HuH-7 (cell line): ENCODE data around the gene TNFRSF12A.

Experiments used
- DNase-seq: peaks from one replicate; pipeline ENCODE4 v3.0.0; 2011; ENCODE audit warnings: low spot score

Gene TNFRSF12A

DNA sequence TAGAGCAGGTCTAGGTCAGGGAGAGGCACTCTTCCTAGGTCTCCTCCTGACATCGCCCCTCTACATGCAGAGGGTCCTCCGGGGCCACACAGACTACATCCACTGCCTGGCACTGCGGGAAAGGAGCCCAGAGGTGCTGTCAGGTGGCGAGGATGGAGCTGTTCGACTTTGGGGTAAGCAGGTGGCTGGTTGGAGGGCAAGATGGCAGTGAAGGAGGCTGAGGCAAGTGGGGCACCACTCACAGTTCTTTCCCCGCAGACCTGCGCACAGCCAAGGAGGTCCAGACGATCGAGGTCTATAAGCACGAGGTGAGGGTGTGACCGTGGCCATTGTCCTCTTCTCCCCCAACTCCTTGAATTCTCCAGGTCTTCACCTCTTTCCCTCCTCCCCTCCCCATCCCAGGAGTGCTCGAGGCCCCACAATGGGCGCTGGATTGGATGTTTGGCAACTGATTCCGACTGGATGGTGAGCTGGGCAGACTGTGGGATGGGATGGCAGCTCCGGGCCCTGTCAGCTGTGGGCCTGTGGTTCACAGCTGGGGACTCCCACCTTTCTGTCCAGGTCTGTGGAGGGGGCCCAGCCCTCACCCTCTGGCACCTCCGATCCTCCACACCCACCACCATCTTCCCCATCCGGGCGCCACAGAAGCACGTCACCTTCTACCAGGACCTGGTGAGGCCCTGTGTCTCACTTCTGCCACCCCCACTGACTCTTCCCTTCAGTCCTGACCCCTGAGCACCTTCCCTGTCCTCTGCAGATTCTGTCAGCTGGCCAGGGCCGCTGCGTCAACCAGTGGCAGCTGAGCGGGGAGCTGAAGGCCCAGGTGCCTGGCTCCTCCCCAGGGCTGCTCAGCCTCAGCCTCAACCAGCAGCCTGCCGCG, 6.7 kb downstream of the TNFRSF12A start:
- no peak for DNase-seq

- DNase-seq, result no peak
Measured at GRCh38 chr16:3027489-3027795, 7.3 kb downstream of the TNFRSF12A start.

DNA sequence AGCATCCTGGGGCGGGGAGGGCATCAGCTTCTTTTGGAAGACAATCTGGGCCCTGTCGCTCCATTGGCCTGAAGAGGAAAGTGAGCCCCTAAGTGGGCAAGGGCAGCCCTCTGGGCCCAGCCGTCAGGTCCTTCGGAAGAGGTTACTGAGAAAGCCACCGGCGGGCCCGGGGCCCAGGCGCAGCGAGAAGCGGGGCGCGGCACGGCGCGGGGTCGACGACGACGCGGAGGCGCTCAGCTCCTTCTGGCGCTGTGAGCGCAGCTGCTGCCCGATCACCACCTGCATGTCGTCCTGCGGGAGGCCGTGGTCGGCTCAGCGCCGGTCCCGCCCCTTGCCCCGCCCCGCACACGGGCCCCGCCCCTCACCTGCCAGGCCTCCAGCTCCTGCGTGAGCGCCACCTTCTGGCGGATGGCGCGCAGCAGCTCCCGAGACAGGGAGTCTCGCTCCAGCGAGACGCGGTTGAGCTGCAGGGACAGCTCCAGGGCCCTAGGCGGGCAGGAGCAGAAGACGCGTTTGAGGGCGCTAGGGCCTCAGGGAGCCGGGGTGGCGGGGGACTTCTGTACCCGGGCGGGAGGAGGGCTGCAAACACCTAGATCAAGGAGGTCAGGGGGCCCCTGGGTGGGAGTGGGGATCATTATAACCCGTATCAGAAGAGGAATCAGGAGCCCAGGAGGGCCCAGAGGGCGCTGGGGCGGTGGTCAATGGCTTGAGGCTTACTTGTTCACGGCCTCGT, 8.0 kb downstream of the TNFRSF12A start:
- DNase-seq, result peak; percentile 92

- DNase-seq, result no peak
Measured at GRCh38 chr16:3028716-3029319, 8.7 kb downstream of the TNFRSF12A start.

- DNase-seq, result no peak
Measured at GRCh38 chr16:3029491-3030221, 9.5 kb downstream of the TNFRSF12A start.

DNA sequence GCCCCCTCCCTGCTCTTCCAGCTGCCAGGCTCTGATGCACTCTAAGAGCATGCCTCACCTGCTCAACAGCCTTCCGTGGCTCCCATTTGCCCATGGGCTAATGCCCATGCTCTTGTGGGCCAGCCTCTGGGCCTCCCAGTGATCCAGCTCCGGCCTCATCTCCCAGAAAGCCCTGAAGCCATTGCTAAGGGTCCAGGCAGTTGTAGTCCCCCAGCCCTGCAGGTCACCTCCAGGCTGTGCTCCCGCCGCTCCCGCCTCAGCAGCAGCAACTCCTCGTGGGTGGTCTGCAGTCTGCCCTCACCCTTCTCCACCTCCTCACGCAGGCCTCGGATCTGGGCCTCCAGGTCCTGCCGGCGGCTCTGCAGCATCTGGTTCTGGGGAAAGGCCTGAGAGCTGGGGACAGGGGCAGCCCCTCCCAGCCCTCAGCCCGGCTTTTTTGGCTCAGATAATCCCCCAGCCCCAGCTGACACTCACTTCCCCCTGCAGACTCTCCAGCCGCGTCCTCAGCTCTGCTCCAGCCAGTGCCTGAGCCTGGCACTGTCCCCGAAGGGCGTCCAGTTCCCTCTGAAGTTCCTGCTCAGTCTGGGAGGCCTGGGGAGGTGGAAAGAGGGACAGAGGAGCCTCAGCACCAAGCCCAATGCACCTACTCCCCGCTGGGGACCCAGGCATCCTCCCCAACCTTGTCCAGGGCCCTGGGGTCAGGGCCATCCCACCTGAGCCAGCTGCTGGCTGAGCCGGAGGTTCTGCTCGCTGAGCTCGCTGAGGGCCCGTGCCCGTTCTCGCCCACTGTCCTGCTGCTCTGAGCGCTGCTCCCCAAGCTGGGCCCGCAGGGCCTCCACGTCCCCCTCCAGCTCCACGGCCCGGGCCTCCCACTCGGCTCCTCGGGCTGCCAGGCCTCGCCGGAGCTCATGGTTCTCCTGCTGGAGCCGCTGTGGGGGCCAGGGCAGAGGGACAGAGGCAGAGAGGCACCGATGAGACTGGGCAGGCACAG, 10.3 kb downstream of the TNFRSF12A start:
- DNase-seq, result no peak

GRCh38 chr16:3032624-3033023, 12.5 kb downstream of the TNFRSF12A start:
- DNase-seq, result no peak

GRCh38 chr16:3035289-3035971, 15.3 kb downstream of the TNFRSF12A start:
- DNase-seq, result no peak

DNA sequence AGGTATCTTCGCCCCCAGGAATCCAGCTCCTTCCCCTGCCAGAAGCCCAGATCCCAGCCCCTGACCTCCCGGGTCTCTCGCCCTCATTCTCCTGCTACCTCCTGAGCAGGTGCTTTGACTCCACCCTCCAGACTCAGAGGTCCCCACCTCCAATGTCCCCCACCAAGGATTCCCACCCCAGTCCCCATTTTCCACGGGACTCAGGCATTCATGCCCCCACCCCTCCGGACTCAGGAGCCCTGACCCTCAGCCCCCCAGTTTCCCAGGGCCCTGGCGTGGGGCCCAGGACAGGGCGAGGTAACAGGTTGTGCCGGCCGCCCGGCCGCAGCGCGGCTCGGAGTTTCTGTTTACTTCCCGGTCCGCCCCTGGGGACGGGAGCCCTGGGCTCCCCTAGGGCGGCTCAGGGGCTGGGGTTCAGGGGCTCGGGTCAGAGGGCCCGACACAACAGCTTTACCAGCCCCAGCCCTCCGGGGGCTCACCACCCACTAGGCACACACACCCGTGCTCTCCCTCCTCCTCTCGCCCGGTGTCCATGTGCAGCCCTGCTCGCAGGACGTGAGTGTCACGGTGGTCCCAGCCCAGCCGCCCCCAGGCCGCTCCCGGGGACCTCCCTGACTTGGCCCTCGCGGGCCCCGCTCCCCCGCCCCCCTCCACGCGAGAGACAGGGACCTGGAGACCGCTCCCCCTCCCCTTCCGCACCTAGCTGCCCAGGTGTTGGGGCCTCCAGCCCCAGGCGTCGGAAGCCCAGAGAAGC, 16.0 kb downstream of the TNFRSF12A start:
- DNase-seq, result no peak

- DNase-seq, result no peak
Measured at GRCh38 chr16:3036726-3037315, 16.7 kb downstream of the TNFRSF12A start, which contains the start of gene BICDL2. BICDL2 (minus strand) TSS chr16:3036944; CDS start chr16:3035496, 1,448 bp downstream.

GRCh38 chr16:3038256-3038655, 18.1 kb downstream of the TNFRSF12A start:
- peak; percentile 57 for DNase-seq

DNA sequence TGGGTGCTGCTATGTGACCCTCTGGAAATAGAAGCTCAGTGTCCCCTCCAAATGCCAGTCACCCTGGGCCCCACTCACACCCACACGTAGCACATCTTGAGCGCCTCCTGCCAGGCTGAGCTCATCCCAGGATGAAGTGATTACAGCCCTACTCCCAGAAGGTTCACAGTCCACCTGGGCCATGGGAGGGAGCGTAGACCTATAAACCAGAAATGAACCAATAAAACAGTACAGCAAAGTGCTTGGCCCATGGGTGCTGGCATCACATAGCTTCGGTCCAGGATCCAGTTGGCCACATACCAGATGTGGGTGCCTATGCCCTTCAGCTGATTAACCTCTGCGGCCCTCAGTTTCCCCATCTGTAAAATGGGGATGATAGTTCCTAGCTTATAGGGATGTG, 18.7 kb downstream of the TNFRSF12A start:
- DNase-seq, result no peak

- DNase-seq, result no peak
Measured at GRCh38 chr16:3042376-3042775, 22.2 kb downstream of the TNFRSF12A start.

GRCh38 chr16:3044708-3045107, 24.5 kb downstream of the TNFRSF12A start:
- DNase-seq, result no peak

GRCh38 chr16:3045758-3046640, 25.8 kb downstream of the TNFRSF12A start, which contains the start of gene MMP25:
MMP25 (plus strand) TSS chr16:3046561; CDS start chr16:3046918, 357 bp downstream.
- DNase-seq, result peak; percentile 67

DNA sequence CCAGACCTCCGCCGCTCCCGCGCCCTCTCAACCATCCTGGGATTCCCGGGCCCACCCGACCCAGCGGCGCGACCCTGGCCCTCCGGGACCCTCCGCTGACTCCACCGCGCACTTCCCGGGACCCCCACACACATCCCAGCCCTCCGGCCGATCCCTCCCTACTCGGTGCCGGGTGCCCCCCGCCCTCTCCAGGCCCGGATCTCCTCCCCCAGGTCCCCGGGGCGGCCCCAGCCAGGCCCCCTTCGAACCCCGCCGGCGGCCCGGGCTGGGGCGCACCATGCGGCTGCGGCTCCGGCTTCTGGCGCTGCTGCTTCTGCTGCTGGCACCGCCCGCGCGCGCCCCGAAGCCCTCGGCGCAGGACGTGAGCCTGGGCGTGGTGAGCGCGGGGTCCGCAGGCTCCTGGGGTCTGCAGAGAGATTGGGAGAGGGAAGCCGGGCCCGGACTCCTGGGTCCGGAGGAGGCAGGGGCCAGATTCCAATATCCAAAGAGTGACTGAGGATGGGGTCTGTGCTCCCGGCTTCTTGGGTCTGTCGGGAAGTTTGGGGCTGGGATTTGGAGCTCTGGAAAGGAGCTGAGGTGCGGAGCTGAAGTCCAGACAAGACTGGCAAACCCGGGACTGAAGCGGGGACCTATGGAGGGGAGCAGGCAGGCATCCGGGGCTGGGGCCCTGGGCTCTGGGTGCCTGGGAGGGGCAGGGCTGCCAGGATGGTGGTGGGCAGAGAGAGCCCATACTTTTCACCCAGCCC, 26.6 kb downstream of the TNFRSF12A start:
- DNase-seq, result no peak

GRCh38 chr16:3047387-3047720, 27.2 kb downstream of the TNFRSF12A start:
- DNase-seq, result no peak
